HG02840 (cell line): Measurements from ENCODE around the gene IRX6.

Experiments
- ATAC-seq: cut with Tn5 transposase; IDR thresholded peaks from one replicate; pipeline ENCODE4 v1.9.1; 2021; ENCODE audit warnings: mild to moderate bottlenecking, moderate library complexity, moderate number of reproducible peaks; ENCODE audit not compliant: unreplicated experiment, low FRiP score

IRX6 gene

GRCh38 chr16:55323637-55324271 lies at the start of gene IRX6:
TSS of gene IRX6 (plus strand) at chr16:55324203. CDS start at chr16:55325092, 889 bp downstream.
- no peak for ATAC-seq

DNA sequence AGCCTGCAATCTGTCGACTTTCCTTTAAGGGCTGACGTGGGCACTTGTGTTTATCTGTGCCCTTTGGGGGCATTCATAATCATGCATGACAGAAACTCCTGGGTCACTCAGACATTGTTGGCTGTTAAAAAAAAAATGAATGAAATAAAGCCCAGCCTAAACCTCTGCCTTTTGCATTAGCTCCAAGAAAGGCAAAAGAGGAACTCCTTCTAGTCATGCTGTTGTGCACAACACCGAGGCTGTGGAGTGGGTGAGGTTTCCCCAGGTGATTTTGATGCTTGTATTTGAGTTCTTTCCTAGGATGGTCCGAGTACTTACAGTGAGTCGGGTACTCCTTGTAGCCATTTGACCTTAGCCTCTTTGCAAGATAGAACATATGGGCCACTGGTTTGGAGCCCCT lies 49.6 kb upstream of the IRX6 start:
- ATAC-seq: no peak

GRCh38 chr16:55275167-55275566 lies 48.8 kb upstream of the IRX6 start:
- no peak for ATAC-seq

- no peak for ATAC-seq
Measured at GRCh38 chr16:55275869-55276268, 48.1 kb upstream of the IRX6 start.

DNA sequence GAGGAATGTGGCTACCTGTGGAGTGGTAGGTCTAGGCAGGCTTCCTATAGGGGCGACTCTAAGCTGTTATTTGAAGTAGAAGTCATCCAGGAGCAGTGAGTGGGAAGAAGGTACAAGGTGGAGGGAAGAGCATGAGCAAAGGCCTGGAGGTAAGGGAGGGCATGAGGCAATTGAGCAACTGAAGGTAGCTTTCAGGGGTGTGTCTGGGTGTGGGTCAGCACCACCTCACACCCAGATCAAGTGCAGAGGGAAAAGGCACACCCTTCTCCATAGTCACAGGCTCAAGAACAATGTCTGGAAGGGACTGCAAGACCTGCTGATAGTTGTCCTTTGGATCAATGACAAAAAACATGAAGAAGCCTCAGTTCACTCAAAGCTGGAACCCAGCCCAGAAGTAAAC lies 46.5 kb upstream of the IRX6 start:
- no peak for ATAC-seq

GRCh38 chr16:55279598-55279997 lies 44.4 kb upstream of the IRX6 start:
- ATAC-seq: no peak

DNA sequence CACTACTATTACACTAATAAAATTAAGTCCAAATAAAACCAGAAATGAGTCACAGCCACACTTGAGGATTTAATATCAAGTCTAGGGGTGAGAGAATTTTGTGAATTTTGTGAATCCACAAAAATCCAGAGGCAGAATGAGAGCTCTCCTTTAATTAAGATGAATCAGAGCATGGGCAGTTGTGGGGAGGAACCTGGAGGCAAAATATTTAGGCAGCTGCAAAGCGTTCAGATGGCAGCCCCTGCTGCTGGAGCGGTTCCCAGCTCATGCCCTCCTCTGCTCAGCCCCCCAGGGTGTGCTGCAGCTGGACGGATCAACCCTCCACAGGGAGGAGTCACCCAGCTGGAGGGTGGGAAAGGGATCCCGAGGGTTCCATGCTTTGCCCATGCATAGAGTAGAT lies 43.4 kb upstream of the IRX6 start:
- ATAC-seq: no peak

GRCh38 chr16:55282441-55282840 lies 41.6 kb upstream of the IRX6 start:
- ATAC-seq: no peak

DNA sequence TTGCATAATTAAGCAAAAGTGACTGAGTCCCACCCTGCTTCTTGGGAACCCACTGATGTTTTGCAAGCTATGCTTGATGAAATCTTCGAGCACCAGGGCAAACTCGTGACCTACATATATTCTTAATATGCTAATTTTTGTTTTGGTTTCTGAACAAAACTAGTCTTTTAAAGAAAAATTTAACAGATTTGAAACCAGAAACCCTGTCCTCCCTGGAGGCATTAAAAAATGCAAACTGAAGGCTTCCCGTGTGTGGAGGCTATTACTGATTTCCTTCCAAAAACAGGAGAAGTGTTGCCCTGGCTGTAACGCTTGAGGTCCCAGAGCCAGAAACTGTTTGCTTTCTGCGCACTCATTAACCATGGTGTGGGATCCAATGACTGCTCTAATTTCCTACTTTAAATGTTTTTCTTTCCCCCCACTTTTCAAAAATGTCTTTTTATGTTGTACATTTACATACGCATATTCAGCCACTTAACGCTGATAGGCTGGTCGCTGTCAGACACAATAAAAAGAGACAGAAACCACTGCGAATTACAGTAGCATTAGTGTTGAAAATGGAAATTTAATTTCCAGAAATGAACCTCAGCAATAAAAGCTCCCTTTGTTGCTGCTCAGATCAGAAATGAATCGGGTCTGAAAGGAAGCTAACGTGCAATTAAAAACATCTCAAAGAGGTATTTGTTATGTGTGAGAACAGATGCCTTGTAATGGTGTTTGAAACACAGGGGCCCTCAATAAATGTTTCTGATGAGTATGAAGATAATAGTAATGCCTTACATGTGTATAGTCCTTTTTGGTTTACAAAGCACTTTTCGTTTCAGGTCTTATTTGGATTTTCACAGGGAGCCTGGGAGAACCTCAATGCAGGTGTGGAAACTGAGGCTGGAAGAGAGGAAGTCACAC lies 39.9 kb upstream of the IRX6 start:
- ATAC-seq: no peak

DNA sequence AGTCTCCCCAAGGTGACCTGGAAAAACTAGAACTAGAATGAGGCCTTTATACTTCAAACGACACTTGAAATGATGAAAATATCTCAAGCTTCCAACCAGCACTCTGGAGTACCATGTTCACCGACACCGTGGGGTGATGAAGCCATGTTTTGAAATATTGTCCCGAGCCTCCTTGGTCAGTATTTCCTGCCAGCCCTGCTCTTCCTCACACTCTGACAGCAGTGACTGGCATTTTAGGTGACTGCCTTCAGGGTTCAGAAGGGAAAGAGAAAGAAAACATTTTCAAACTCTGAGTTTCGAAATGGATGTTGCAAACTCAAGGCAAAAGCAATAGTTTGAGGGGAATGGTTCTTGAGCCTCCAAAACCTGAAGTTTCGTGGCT lies 39.3 kb upstream of the IRX6 start:
- no peak for ATAC-seq

DNA sequence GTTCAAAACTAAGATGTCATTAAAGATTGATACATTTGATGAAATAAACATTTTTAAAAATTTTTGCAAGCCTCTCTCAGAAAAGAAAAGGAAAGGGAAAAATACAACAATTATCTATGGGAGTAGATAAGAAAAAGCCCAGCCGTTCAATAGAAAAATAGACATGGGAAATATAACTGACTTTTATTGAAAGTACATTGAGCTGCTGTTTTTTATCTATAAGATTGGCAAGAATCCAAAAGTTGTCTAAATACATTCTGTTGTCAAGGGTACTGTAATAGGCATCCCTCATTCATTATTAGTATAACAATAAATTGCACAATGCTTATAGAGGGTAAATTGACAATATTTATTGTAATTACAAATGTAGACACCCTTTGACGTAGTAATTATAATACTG lies 38.4 kb upstream of the IRX6 start:
- ATAC-seq: no peak

DNA sequence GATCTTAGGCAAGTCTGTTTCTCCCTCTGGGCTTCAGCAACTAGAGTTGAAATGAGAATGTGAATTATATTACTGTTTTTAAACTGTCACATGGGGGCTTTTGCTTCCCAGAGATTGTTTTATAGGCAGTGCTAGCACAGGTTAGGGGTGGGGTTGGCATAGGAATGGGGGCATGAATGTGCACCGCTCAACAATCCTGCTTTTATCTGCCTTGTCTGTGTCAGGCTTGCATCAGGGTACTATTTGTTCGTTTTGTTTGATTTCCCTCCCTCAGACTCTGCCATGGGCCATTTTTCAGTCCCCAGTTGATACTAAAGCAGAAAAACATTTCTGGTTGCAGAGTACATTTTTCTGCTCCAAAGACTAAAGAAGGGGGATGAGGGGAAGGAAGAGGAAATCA lies 34.6 kb upstream of the IRX6 start:
- no peak for ATAC-seq

DNA sequence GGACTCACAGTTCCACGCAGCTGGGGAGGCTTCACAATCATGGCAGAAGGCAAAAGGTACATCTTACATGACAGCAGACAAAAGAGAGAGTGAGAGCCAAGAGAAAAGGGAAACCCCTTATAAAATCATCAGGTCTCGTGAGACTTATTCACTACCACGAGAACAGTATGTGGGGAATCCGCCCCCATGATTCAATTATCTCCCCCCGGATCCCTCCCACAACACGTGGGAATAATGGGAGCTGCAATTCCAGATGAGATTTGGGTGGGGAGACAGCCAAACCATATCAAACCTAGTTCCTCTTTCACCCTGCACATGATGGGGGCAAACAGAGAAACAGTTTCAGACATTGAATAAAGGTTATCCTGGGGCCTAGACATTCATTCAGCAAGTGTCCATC lies 32.2 kb upstream of the IRX6 start:
- no peak for ATAC-seq

- ATAC-seq: no peak
Measured at GRCh38 chr16:55292491-55292890, 31.5 kb upstream of the IRX6 start.

DNA sequence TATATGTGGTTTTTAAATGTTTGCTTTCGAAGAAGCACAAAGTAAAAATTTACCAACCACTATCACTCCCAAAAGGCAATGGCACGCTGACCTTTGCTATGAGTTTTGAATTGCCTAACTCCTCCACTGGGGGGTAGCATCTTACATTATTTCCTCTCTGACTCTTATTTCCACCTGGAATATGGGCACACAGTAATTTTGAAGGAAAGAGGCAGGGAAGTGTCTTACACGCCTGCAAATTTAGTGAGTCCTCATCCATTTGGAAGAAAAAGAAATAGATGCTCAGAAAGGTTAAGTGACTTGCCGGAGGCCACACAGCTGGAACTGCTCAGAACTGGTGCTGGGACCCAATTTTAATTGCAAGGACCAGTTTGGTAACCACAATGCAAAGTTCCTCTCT lies 29.9 kb upstream of the IRX6 start:
- ATAC-seq: no peak

- ATAC-seq: no peak
Measured at GRCh38 chr16:55294931-55295342, 29.1 kb upstream of the IRX6 start.

DNA sequence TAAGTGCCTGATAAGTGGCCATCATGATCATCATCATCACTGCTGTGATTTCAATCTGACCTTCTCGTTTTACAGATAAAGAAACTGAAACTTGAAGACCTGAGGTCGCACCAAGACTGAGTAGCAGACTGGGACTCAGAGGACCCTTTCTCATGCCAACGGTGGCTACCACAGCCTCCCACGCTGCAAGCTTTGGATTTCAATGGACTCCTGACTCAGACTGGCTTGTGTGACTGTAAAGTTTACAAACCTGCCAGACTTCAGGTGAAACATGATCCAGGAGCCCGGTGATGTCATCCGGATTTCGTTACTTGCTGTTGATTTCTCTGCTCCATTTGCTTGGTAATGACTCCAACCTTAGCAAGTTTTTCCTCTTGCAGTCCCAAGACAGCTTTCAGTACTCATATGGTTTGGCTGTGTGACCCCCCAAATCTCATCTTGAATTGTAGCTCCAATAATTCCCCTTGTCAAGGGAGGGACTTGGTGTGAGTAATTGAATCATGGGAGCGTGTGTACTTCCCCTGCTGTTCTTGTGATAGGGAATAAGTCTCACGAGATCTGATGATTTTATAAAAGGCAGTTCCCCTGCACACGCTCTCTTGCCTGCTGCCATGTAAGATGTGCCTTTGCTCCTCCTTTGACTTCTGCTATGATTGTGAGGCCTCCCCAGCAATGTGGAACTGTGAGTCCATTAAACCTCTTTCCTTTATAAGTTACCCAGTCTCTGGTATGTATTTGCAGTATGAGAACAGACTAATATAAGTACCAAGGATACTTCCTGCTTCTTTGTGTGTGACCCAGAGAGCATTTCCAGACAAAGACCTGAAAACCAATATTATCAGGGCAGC lies 26.7 kb upstream of the IRX6 start:
- no peak for ATAC-seq

GRCh38 chr16:55297910-55298479 lies 26.0 kb upstream of the IRX6 start:
- ATAC-seq: no peak

GRCh38 chr16:55301385-55302008 lies 22.5 kb upstream of the IRX6 start:
- no peak for ATAC-seq

GRCh38 chr16:55302635-55303034 lies 21.4 kb upstream of the IRX6 start:
- no peak for ATAC-seq
